ENCODE data around the gene ADRA2C.

ADRA2C gene

DNA sequence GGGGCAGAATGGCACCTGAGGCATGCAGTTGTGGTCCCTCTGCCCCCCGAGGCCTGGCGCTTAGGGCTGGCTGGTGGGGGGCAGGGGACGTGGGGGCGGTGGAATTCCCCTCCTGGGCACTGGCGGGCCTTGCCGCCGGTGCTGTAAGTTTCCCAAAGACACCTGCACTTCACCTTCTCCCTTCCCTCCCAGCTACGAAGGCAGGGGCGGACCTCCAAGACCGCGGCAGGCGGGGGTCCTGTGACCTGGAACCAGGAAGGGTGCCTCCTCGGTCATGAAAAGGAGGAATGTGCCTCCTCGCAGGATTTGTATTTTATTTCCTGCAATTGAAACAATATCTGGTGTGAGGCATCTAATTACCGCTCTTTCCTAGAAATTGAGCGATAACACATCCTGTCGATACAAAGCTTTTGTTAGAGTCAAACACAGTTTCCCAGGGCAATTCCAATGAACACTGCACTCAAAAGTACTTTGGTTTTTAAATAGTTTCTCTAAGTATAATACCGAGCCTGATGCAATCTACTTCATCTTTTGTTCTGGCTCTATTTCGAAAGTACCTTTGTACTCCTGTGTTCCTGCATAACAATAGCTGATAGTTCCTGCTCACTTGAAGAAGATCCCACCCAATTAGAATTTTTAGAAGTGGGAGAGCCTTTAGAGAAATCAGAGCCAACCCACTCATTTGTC, 12.3 kb upstream of the ADRA2C start:
- POLR2A ChIA-PET = no interaction called here
- CTCF ChIA-PET = no interaction called here
- DNase-seq (ENCODE audit: extremely low spot score) = no peak
- TF ChIP-seq, protein P1, sequence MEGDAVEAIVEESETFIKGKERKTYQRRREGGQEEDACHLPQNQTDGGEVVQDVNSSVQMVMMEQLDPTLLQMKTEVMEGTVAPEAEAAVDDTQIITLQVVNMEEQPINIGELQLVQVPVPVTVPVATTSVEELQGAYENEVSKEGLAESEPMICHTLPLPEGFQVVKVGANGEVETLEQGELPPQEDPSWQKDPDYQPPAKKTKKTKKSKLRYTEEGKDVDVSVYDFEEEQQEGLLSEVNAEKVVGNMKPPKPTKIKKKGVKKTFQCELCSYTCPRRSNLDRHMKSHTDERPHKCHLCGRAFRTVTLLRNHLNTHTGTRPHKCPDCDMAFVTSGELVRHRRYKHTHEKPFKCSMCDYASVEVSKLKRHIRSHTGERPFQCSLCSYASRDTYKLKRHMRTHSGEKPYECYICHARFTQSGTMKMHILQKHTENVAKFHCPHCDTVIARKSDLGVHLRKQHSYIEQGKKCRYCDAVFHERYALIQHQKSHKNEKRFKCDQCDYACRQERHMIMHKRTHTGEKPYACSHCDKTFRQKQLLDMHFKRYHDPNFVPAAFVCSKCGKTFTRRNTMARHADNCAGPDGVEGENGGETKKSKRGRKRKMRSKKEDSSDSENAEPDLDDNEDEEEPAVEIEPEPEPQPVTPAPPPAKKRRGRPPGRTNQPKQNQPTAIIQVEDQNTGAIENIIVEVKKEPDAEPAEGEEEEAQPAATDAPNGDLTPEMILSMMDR (IDR thresholded peaks at IDR 0.05; ENCODE audit: control extremely low read depth, extremely low read depth, low read depth, missing control alignments) = no peak

DNA sequence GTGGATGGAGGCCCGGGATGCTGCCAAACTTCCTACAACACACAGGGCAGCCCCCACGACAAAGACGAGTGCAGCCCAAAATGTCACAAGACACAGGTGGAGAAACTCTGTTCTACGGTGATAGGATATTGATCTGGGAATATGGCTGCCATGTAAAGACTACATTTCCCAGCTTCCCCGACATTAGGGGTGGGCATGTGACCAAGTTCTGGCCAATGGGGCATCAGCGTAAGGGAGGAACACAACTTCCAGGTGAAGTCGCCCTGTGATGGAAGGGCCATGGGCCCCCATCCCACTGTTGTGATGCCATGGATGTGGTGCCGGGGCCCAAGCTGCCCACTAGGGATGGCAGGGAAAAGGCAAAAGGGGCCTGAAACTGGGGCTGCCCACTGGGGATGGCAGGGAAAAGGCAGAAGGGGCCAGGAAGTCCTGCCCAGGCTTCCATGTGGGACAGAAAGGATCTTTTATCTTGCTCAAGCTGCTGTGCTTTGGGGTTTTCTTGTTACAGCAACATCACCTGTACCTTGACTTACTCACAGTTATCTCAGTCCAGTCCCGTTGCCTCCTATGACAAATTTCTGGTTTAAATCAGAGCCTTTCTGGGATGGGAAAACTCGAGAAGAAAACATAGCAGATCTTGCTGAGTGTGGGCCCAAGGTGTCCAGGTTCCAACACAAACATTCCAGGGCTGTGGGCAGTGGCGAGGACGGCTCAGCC, 9.7 kb upstream of the ADRA2C start:
- TF ChIP-seq, protein P1 (IDR thresholded peaks at IDR 0.05; ENCODE audit: control extremely low read depth, extremely low read depth, low read depth, missing control alignments) = no peak
- DNase-seq (ENCODE audit: extremely low spot score) = no peak
- ChIA-PET CTCF (no interaction called here), POLR2A (no interaction called here)

DNA sequence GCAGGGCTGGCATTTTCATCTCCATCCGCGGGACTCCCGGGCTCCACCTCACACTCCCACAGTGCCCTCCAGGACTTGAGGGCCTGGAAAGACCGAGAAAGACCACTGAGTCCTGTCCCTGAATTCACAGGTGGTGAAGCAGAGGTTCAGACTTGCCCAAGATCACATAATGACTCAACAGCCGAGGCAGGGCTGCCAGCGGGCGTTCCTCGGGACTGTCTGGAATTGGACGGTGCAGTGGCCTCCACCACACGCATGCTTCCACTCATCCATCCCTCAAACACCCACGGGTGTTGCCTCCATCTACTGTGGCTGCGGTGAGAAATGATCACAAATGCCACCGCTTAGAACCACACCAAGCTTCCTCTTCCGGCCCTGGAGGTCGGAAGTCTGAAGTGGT, 6.9 kb upstream of the ADRA2C start:
- DNase-seq (ENCODE audit: extremely low spot score) = no peak
- POLR2A ChIA-PET = no interaction called here
- TF ChIP-seq, protein P1 (IDR thresholded peaks at IDR 0.05; ENCODE audit: control extremely low read depth, extremely low read depth, low read depth, missing control alignments) = no peak
- CTCF ChIA-PET = interaction anchor here (1.5 kb wide), 1 partner anchor 121 kb away, joined by 3 read pairs; no protein-coding TSS in a partner anchor

DNA sequence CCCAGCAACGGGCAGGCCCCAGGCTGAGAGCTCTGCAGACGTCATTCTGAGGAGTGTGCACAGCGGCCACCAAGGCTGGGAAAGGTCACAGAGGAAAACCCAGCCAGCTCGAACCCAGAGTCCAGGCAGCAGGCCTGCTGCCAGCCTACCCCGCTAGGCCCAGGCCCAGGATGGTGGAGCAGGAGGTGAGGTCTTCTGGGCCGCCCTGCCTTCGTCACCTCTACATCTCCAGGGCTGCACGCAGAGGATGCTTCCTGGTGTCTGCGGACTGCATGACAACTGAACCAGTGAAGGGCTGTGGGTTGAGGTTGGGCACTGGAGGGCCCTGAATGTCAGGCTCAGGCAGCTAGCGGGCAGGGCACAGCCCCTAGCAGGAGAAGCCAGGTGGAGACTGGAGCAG, 5.8 kb upstream of the ADRA2C start:
- no peak for DNase-seq (ENCODE audit: extremely low spot score)
- ChIA-PET CTCF (no interaction called here), POLR2A (no interaction called here)
- TF ChIP-seq, protein P1 (IDR thresholded peaks at IDR 0.05; ENCODE audit: control extremely low read depth, extremely low read depth, low read depth, missing control alignments) = no peak

DNA sequence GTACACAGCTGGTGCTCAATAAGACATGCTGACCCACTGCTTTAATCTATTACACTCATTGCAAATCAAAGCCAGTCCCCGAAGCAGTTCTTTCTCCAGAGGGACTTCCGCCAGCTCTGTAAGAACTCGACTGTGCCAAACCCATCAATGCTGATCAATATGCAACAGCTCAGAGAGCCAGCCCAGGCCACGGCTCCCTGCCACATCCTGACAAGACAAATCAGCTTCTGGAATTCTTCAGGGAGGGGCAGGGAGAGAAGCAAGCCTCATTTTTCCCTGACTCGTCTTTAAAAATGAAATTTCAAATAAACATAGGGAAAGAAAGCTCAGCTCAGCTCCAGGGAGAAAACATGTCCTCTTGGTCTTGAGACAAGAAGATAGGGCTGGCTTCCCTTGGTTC, 5.3 kb upstream of the ADRA2C start:
- DNase-seq (ENCODE audit: extremely low spot score) = no peak
- TF ChIP-seq, protein P1 (IDR thresholded peaks at IDR 0.05; ENCODE audit: control extremely low read depth, extremely low read depth, low read depth, missing control alignments) = no peak
- ChIA-PET CTCF (no interaction called here), POLR2A (no interaction called here)

DNA sequence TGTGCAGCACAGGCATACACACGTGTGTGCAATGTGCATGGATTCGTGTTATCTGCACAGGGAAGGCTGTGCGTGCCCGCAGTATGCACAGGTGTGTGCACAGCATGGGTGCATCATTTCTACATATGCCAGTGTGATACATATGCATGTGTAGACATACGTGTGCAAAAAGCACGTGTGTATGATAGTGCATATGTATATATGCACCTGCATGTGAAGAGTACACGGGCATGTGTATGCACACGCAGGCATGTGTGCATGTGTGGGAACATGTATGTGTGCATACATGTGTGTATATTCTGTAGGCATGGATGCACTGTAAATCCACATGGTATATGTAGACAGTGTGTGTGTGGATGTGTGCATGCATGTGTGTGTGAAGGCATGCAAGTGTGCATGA, 3.9 kb upstream of the ADRA2C start:
- ChIA-PET CTCF (no interaction called here), POLR2A (no interaction called here)
- TF ChIP-seq, protein P1 (IDR thresholded peaks at IDR 0.05; ENCODE audit: control extremely low read depth, extremely low read depth, low read depth, missing control alignments) = no peak
- DNase-seq (ENCODE audit: extremely low spot score) = no peak
